ENCODE data around the gene IQCK. TPM values are rescaled to one million over a fixed set of nuclear protein-coding genes. Genes with fewer than 3 reads are reported as not detected.

The IQCK gene
- total and polyA plus RNA-seq, 2 donors (not counting 3 experiments of a cell fraction or from before 2014, with no cell fraction given) = 17.2 to 18.1 TPM

DNA sequence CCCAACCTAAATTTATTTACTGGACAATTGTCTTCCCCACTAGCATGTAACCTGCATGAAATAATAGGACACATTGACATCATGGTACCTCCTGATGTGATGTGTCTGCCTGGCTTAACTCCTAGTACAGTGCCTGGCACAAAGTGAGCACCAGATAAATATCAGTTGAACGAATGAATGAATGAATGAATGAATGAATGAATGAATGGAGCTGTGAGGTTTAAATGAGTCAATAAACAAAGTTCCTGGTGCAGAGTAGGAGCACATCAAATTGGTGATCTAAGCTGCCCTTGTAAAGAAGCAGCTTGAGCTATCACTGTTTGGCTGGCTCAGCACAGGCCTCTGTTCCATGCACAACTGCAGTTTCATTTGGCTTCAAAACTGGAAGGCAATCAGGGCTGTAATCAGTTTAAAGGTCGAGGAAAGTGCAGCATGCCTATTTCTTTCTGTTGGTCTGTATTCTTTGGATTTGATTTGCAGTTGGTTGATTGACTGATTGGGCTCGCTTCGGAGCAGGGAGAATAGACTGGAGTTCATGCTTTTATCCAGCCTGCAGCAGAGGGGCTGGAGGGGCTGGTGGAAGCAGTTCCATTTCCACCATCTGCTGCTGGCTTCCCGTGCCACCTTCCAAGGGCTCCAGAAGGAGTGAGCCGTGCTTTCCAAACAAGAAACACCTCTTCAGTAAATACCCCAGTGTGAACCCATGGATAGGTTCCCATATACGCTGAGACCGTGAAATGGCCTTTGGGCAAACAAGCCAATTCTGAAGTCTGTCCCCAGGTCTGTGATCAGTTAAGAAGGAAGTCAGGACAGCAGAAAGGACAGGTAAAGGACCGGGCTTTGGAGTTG, 112.0 kb downstream of the IQCK start:
- dilution Hi-C loops (cut with MboI; ENCODE audit: extremely low pct_ligation_motif_present, low sequenced_read_pairs) (no loop called here), intact Hi-C loops (cut with micrococcal nuclease) (no loop called here)
- Histone ChIP-seq H3K27ac (ENCODE audit: insufficient read depth, low read depth, low read length) (no peak overlapping the region), H3K79me2 (ENCODE audit: control insufficient read depth, insufficient read depth, low read length) (no peaks in the 10 kb centered on the region), H3K4me1 (ENCODE audit: control insufficient read depth, extremely low read depth, insufficient read depth, low read length) (no peaks in the 10 kb centered on the region), H3K4me2 (ENCODE audit: insufficient read depth, low read length) (no peak overlapping the region), H3K27me3 (ENCODE audit: control insufficient read depth in 2 of 2, insufficient read depth in 2 of 2, low read length in 2 of 2) (no peaks in the 10 kb centered on the region), H3K9me1 (replicated peaks; ENCODE audit: control insufficient read depth, extremely low read depth, insufficient read depth, low read length) (no peaks in the 10 kb centered on the region), H2AFZ (ENCODE audit: low read depth, low read length) (no peak overlapping the region), H4K20me1 (replicated peaks; ENCODE audit: control insufficient read depth, extremely low read depth, insufficient read depth, low read length) (no peaks in the 10 kb centered on the region), H3K9ac (replicated peaks; ENCODE audit: extremely low read depth, insufficient read depth, low read length) (no peak overlapping the region), H3K4me3 (replicated peaks in 1 of 3; ENCODE audit: insufficient read depth in 1 of 3, low read depth in 1 of 3, low read length in 3 of 3) (no peak overlapping the region), H3K36me3 (ENCODE audit: control insufficient read depth in 2 of 2, extremely low read depth in 1 of 2, insufficient read depth in 2 of 2, low read length in 2 of 2) (no peaks in the 10 kb centered on the region), H3K9me3 (replicated peaks; ENCODE audit: control insufficient read depth, insufficient read depth, low read length) (no peaks in the 10 kb centered on the region)
- POLR2A ChIA-PET = no interaction called here
- FAIRE-seq (no peak), DNase-seq (ENCODE audit: low read depth, low spot score) (no peak)
- CTCF ChIA-PET = interaction anchor here (1.2 kb wide), 1 partner anchor 57 kb away, joined by 3 read pairs; no protein-coding TSS in a partner anchor
- TF ChIP-seq JUN (IDR thresholded peaks at IDR 0.05; ENCODE audit: borderline replicate concordance, insufficient read depth, insufficient read length, low read depth) = no peak
- TF ChIP-seq EZH2 (IDR thresholded peaks at IDR 0.05; ENCODE audit: borderline replicate concordance, low read depth, low read length, severe bottlenecking) = no peak
- TF ChIP-seq MYC (IDR thresholded peaks at IDR 0.05; ENCODE audit: low read depth, low read length) = no peak
- TF ChIP-seq MAX (IDR thresholded peaks at IDR 0.05; ENCODE audit: insufficient read depth, insufficient read length) = no peak
- TF ChIP-seq POLR2A (IDR thresholded peaks at IDR 0.05; ENCODE audit: low read depth, low read length) = no peak
- TF ChIP-seq FOS (IDR thresholded peaks at IDR 0.05; ENCODE audit: borderline replicate concordance, insufficient read depth, low read length) = no peak
- TF ChIP-seq CTCF (IDR thresholded peaks at IDR 0.05; ENCODE audit: extremely low read depth in 1 of 2, insufficient read depth in 1 of 2, low read depth in 1 of 2, low read length in 2 of 2) = no peak
- no TSS peak for BruUV-seq (replicated peaks)

All from endothelial cell of umbilical vein (primary cell).